H1 (cell line): ENCODE results near the gene CRYBG1. TPM values are rescaled to one million over a fixed set of nuclear protein-coding genes. Genes with fewer than 3 reads are reported as not detected.

Experiments used
- CTCF ChIA-PET: fragments of 300-600 bp; sonication (Branson Sonifier 250); formaldehyde crosslinking; loops from one replicate; lab custom pipeline; 2021; ENCODE audit not compliant: partially characterized antibody; lab: Charles Lee
- POLR2A ChIA-PET: fragments of 300-600 bp; sonication (Branson Sonifier 250); formaldehyde crosslinking; loops from one replicate; lab custom pipeline; 2021; ENCODE audit warnings: inconsistent platforms; ENCODE audit not compliant: partially characterized antibody; lab: Charles Lee
- DNase-seq, 2 experiments: peaks; one replicate each; pipeline versions ENCODE4 v3.0.0 to v3.0.0-alpha.2; 2010 to 2022; ENCODE audit warnings: low spot score in 2 of 2, low read depth in 1 of 2, mixed read lengths in 1 of 2
- FAIRE-seq: peaks from 2 replicates; lab custom pipeline; 2011; peaks lifted over from hg19 to GRCh38; lab: Jason Lieb, UNC
- H2AFZ ChIP-seq: 2 replicates; pipeline ENCODE4 v1.8.1; 2012; ENCODE audit warnings: low read length, inconsistent platforms
- H2AK5ac ChIP-seq: 2 replicates; pipeline ENCODE4 v1.6.1; 2013; ENCODE audit warnings: low read depth, low read length
- H2BK120ac ChIP-seq: replicated peaks from 2 replicates; pipeline ENCODE3; 2013; ENCODE audit warnings: low read depth, low read length, inconsistent platforms
- H2BK12ac ChIP-seq: 2 replicates; pipeline ENCODE4 v1.6.1; 2013; ENCODE audit warnings: low read depth, low read length
- H2BK15ac ChIP-seq: 2 replicates; pipeline ENCODE4 v1.6.1; 2013; ENCODE audit warnings: low read length
- H2BK20ac ChIP-seq: 2 replicates; pipeline ENCODE4 v1.6.1; 2013; ENCODE audit warnings: low read length
- H2BK5ac ChIP-seq: 2 replicates; pipeline ENCODE4 v1.6.1; 2013; ENCODE audit warnings: low read depth, low read length
- H3K14ac ChIP-seq: 2 replicates; pipeline ENCODE4 v1.6.1; 2013; ENCODE audit warnings: inconsistent platforms; ENCODE audit not compliant: insufficient read length
- H3K18ac ChIP-seq: 2 replicates; pipeline ENCODE4 v1.6.1; 2013; ENCODE audit warnings: low read length; ENCODE audit errors: extremely low read depth
- H3K23ac ChIP-seq: 2 replicates; pipeline ENCODE4 v1.6.1; 2013; ENCODE audit warnings: inconsistent platforms; ENCODE audit not compliant: insufficient read length
- H3K23me2 ChIP-seq: 2 replicates; pipeline ENCODE4 v1.6.1; 2013; ENCODE audit warnings: low read depth, low read length
- H3K27ac ChIP-seq: 2 replicates; pipeline ENCODE4 v1.6.1; 2011; ENCODE audit warnings: low read depth, low read length, inconsistent platforms
- H3K27me3 ChIP-seq, 4 experiments: replicated peaks in 1 of 4; 1 replicate in 1 of 4; 2 replicates in 3 of 4; pipeline versions ENCODE4 v1.6.1 to v1.8.1; 2011 to 2013; ENCODE audit warnings: low read length in 3 of 4, mild to moderate bottlenecking in 3 of 4, inconsistent platforms in 2 of 4, mixed read lengths in 2 of 4, moderate library complexity in 1 of 4; ENCODE audit not compliant: control insufficient read depth in 3 of 4, insufficient read depth in 3 of 4; ENCODE audit errors: extremely low read depth in 1 of 4
- H3K36me3 ChIP-seq, 4 experiments: 2 replicates each; pipeline versions ENCODE4 v1.6.1 to v1.8.1; 2011 to 2013; ENCODE audit warnings: mild to moderate bottlenecking in 4 of 4, low read length in 3 of 4, moderate library complexity in 2 of 4, control low read depth in 1 of 4, inconsistent platforms in 1 of 4; ENCODE audit not compliant: insufficient read depth in 4 of 4, control insufficient read depth in 2 of 4
- H3K4ac ChIP-seq: replicated peaks from 2 replicates; pipeline ENCODE3; 2013; ENCODE audit warnings: low read length, low read depth, mixed read lengths, inconsistent platforms; ENCODE audit not compliant: insufficient read length
- H3K4me1 ChIP-seq, 4 experiments: replicated peaks in 1 of 4; 1 replicate in 1 of 4; 2 replicates in 3 of 4; pipeline versions ENCODE4 v1.6.1 to v1.8.1; 2011 to 2013; ENCODE audit warnings: low read length in 3 of 4, inconsistent platforms in 2 of 4, mixed read lengths in 1 of 4; ENCODE audit not compliant: insufficient read depth in 4 of 4, control insufficient read depth in 3 of 4
- H3K4me2 ChIP-seq, 2 experiments: 2 replicates each; pipeline versions ENCODE4 v1.6.1 to v1.8.1; 2011 to 2013; ENCODE audit warnings: low read depth in 2 of 2, low read length in 2 of 2, control low read depth in 1 of 2, inconsistent platforms in 1 of 2, mild to moderate bottlenecking in 1 of 2; ENCODE audit not compliant: insufficient read depth in 1 of 2
- H3K4me3 ChIP-seq, 4 experiments: fragments of 200-600, 300-600 bp in 1 of 4; sonication (generic), shearing (Covaris generic), sonication (Bioruptor Twin) in 1 of 4; 2 replicates each; pipeline versions ENCODE4 v1.5.1 to v1.8.1; 2011 to 2016; ENCODE audit warnings: low read length in 4 of 4, low read depth in 3 of 4, control low read depth in 2 of 4, inconsistent platforms in 2 of 4, mild to moderate bottlenecking in 2 of 4, mixed read lengths in 1 of 4, moderate library complexity in 1 of 4; ENCODE audit not compliant: insufficient read depth in 2 of 4; ENCODE audit errors: extremely low read depth in 1 of 4
- H3K56ac ChIP-seq: replicated peaks from 2 replicates; pipeline ENCODE3; 2013; ENCODE audit warnings: low read depth, mild to moderate bottlenecking, mixed read lengths, low read length, inconsistent platforms; ENCODE audit not compliant: insufficient read length
- H3K79me1 ChIP-seq: 2 replicates; pipeline ENCODE4 v1.6.1; 2013; ENCODE audit warnings: low read depth, low read length, control low read depth
- H3K79me2 ChIP-seq, 2 experiments: 2 replicates each; pipeline versions ENCODE4 v1.6.1 to v1.8.1; 2012 to 2013; ENCODE audit warnings: low read length in 2 of 2, mild to moderate bottlenecking in 2 of 2, inconsistent platforms in 1 of 2; ENCODE audit not compliant: insufficient read depth in 2 of 2, control insufficient read depth in 1 of 2
- H3K9ac ChIP-seq, 4 experiments: replicated peaks in 1 of 4; 1 replicate in 1 of 4; 2 replicates in 3 of 4; pipeline versions ENCODE4 v1.6.1 to v1.8.1; 2011 to 2013; ENCODE audit warnings: low read depth in 3 of 4, low read length in 3 of 4, control low read depth in 2 of 4, mild to moderate bottlenecking in 2 of 4, moderate library complexity in 2 of 4, inconsistent platforms in 1 of 4; ENCODE audit errors: extremely low read depth in 1 of 4
- H3K9me3 ChIP-seq, 2 experiments: 2 replicates each; pipeline versions ENCODE4 v1.6.1 to v1.8.1; 2012 to 2013; ENCODE audit warnings: mild to moderate bottlenecking in 2 of 2, moderate library complexity in 2 of 2, control low read depth in 1 of 2, inconsistent platforms in 1 of 2, low read depth in 1 of 2, low read length in 1 of 2, mixed read lengths in 1 of 2; ENCODE audit not compliant: insufficient read depth in 2 of 2
- H4K20me1 ChIP-seq, 2 experiments: replicated peaks in 1 of 2; 2 replicates each; pipeline versions ENCODE3 to v1.8.1; 2011 to 2013; ENCODE audit warnings: inconsistent platforms in 2 of 2, low read length in 2 of 2, mild to moderate bottlenecking in 1 of 2; ENCODE audit not compliant: insufficient read depth in 2 of 2, control insufficient read depth in 1 of 2
- H4K5ac ChIP-seq: 2 replicates; pipeline ENCODE4 v1.6.1; 2013; ENCODE audit warnings: low read length, low read depth, mixed read lengths, inconsistent platforms; ENCODE audit not compliant: insufficient read length
- H4K8ac ChIP-seq: 2 replicates; pipeline ENCODE4 v1.8.0; 2013; ENCODE audit warnings: mild to moderate bottlenecking, moderate library complexity, low read length, inconsistent platforms; ENCODE audit not compliant: insufficient read depth; ENCODE audit errors: extremely low read depth
- H4K91ac ChIP-seq: replicated peaks from 2 replicates; pipeline ENCODE3; 2013; ENCODE audit warnings: low read length, mixed read lengths, inconsistent platforms; ENCODE audit not compliant: insufficient read length
- CHD2 ChIP-seq: IDR thresholded peaks from 2 replicates; pipeline ENCODE4 v1.6.1; 2012; ENCODE audit warnings: low read length, improper control_type of control experiment
- CTCF ChIP-seq, 3 experiments: IDR thresholded peaks; 1 replicate in 2 of 3; 2 replicates in 1 of 3; pipeline versions ENCODE4 v1.5.1 to v1.6.1; 2011; ENCODE audit warnings: low read length in 3 of 3, mild to moderate bottlenecking in 3 of 3, inconsistent platforms in 2 of 3, low read depth in 1 of 3, moderate library complexity in 1 of 3; ENCODE audit not compliant: insufficient read depth in 1 of 3; ENCODE audit errors: control extremely low read depth in 1 of 3
- EP300 ChIP-seq, 2 experiments: IDR thresholded peaks; 1 replicate in 1 of 2; 2 replicates in 1 of 2; pipeline ENCODE4 v1.6.1; 2011 to 2012; ENCODE audit warnings: low read depth in 2 of 2, low read length in 2 of 2, mild to moderate bottlenecking in 2 of 2, borderline replicate concordance in 1 of 2, inconsistent platforms in 1 of 2, moderate library complexity in 1 of 2
- EZH2 ChIP-seq: fragments of 200-600 bp; sonication (generic); IDR thresholded peaks from 2 replicates; pipeline ENCODE4 v1.7.1; 2012; ENCODE audit warnings: low read depth, mild to moderate bottlenecking, moderate library complexity, low read length, inconsistent platforms; ENCODE audit not compliant: severe bottlenecking
- GTF2F1 ChIP-seq: IDR thresholded peaks from 2 replicates; pipeline ENCODE4 v1.6.1; 2012; ENCODE audit warnings: low read depth, low read length, improper control_type of control experiment, borderline replicate concordance
- KDM1A ChIP-seq: fragments of 200-600, 300-600 bp; sonication (generic); IDR thresholded peaks from 2 replicates; pipeline ENCODE4 v1.7.1; 2016; ENCODE audit warnings: mild to moderate bottlenecking, low read length, borderline replicate concordance
- KDM5A ChIP-seq: fragments of 200-600 bp; IDR thresholded peaks from 2 replicates; pipeline ENCODE4 v1.7.1; 2012; ENCODE audit warnings: mild to moderate bottlenecking, low read length, inconsistent platforms, mixed read lengths
- POLR2A ChIP-seq, 2 experiments: IDR thresholded peaks; 1 replicate in 1 of 2; 2 replicates in 1 of 2; pipeline ENCODE4 v1.6.1; 2011; ENCODE audit warnings: low read depth in 2 of 2, low read length in 2 of 2, mild to moderate bottlenecking in 2 of 2; ENCODE audit errors: control extremely low read depth in 1 of 2
- POU5F1 ChIP-seq: IDR thresholded peaks from 2 replicates; pipeline ENCODE4 v1.6.1; 2011; ENCODE audit warnings: low read depth, mild to moderate bottlenecking, low read length, moderate library complexity
- RBBP5 ChIP-seq: IDR thresholded peaks from 2 replicates; pipeline ENCODE4 v1.7.1; 2012; ENCODE audit warnings: low read depth, mild to moderate bottlenecking, inconsistent platforms, low read length, moderate library complexity, borderline replicate concordance
- SIX5 ChIP-seq: IDR thresholded peaks from 2 replicates; pipeline ENCODE4 v1.6.1; 2011; ENCODE audit warnings: mild to moderate bottlenecking, low read depth, low read length
- SP4 ChIP-seq: IDR thresholded peaks from 2 replicates; pipeline ENCODE4 v1.6.1; 2012; ENCODE audit warnings: low read length, inconsistent platforms
- polyA plus RNA-seq, 7 experiments: library from polyadenylated mRNA; depleted of rRNA in 3 of 7; stranded (reverse) in 5 of 7; unstranded in 2 of 7; fragments of >200 nt in 5 of 7; fragments of 200-250 nt in 2 of 7; gene quantifications; 1 replicate in 5 of 7; 2 replicates in 1 of 7; 4 replicates in 1 of 7; pipeline versions ENCODE4 v1.2.1 to v1.2.3, GENCODE V29; 2011 to 2013; ENCODE audit warnings: missing spikeins in 2 of 7, mixed read lengths in 2 of 7
- total RNA-seq: library from RNA; stranded (reverse); fragmentation: NEBNext Ultra II Directional; extraction: Animal tissue kit (Norgen Biotek cat#: 25700); gene quantifications from 2 replicates; pipeline ENCODE4 v1.2.1, GENCODE V29; 2021
- TF ChIP-seq, protein P1 (sequence below): IDR thresholded peaks from 2 replicates; pipeline ENCODE4 v1.6.1; 2012; ENCODE audit warnings: inconsistent platforms

CRYBG1 gene
- total and polyA plus RNA-seq, 2 of the 8 experiments (the other 6 are each of a cell fraction or from before 2014, with no cell fraction given): 2.2 to 11.6 TPM

GRCh38 chr6:106540432-106540831 is 179.9 kb downstream of the CRYBG1 start:
- H3K4me2 ChIP-seq: no peak overlapping the region
- no peak overlapping the region for H3K56ac ChIP-seq
- H4K5ac ChIP-seq: no peak overlapping the region
- no peak overlapping the region for H4K8ac ChIP-seq
- H3K79me1 ChIP-seq: no peaks in the 10 kb centered on the region
- no peak overlapping the region for H2BK20ac ChIP-seq
- no peak overlapping the region for H2BK12ac ChIP-seq
- no peak overlapping the region for H2BK120ac ChIP-seq
- H3K9me3 ChIP-seq: no peaks in the 10 kb centered on the region
- no peak overlapping the region for H2AK5ac ChIP-seq
- H3K23ac ChIP-seq: no peak overlapping the region
- H3K4ac ChIP-seq: no peak overlapping the region
- no peaks in the 10 kb centered on the region for H3K36me3 ChIP-seq
- no peak overlapping the region for H2BK15ac ChIP-seq
- no peak overlapping the region for H3K9ac ChIP-seq
- H3K23me2 ChIP-seq: no peaks in the 10 kb centered on the region
- FAIRE-seq (no peak), DNase-seq (no peak)
- no peak overlapping the region for H3K14ac ChIP-seq
- no peaks in the 10 kb centered on the region for H3K79me2 ChIP-seq
- no peaks in the 10 kb centered on the region for H3K27me3 ChIP-seq
- no peak overlapping the region for H2AFZ ChIP-seq
- ChIA-PET POLR2A (no interaction called here), CTCF (interaction anchor here (0.9 to 1.9 kb wide), 4 partner anchors 13 to 179 kb away, joined by 3 to 6 read pairs (median 4); partner anchors contain the start of gene CRYBG1)
- H3K18ac ChIP-seq: no peak overlapping the region
- H3K4me1 ChIP-seq: peaks cover 0 to 4% (median 0%) of the 10 kb centered on the region in 4 experiments; a peak in 1 of 7 replicates
- no peaks in the 10 kb centered on the region for H4K20me1 ChIP-seq
- no peak overlapping the region for H3K4me3 ChIP-seq
- no peak overlapping the region for H2BK5ac ChIP-seq
- no peak overlapping the region for H3K27ac ChIP-seq
- no peak overlapping the region for H4K91ac ChIP-seq
- no peak for TF ChIP-seq EZH2
- TF ChIP-seq, protein P1, sequence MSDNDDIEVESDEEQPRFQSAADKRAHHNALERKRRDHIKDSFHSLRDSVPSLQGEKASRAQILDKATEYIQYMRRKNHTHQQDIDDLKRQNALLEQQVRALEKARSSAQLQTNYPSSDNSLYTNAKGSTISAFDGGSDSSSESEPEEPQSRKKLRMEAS: no peak
- TF ChIP-seq CHD2: no peak
- TF ChIP-seq POU5F1: no peak
- no peak for TF ChIP-seq SP4
- no peak for TF ChIP-seq CTCF (IDR thresholded peaks at IDR 0.05; ENCODE audit: control extremely low read depth in 1 of 3, insufficient read depth in 1 of 3, low read depth in 1 of 3, low read length in 3 of 3)
- no peak for TF ChIP-seq POLR2A (IDR thresholded peaks at IDR 0.05; ENCODE audit: control extremely low read depth in 1 of 2, low read depth in 2 of 2, low read length in 2 of 2)
- TF ChIP-seq SIX5: no peak
- no peak for TF ChIP-seq RBBP5
- TF ChIP-seq KDM5A: no peak
- no peak for TF ChIP-seq GTF2F1
- no peak for TF ChIP-seq KDM1A
- no peak for TF ChIP-seq EP300 (IDR thresholded peaks at IDR 0.05; ENCODE audit: borderline replicate concordance in 1 of 2, low read depth in 2 of 2, low read length in 2 of 2)
